ENCODE measurements around the gene PRDM9. TPM values are rescaled to one million over a fixed set of nuclear protein-coding genes. Genes with fewer than 3 reads are reported as not detected.
"Not testable (repeated sequence)": the region's sequence is repeated elsewhere in the genome, so short reads cannot be mapped to it uniquely, and the experiment has no call there.

PRDM9 gene
- polyA plus RNA-seq, 1 of the 3 experiments (the other 2 are of a cell fraction) = not detected

- CTCF ChIA-PET; H3K36me3 ChIP-seq (replicated peaks in 1 of 2; ENCODE audit: control insufficient read depth in 1 of 2, insufficient read depth in 2 of 2, low read length in 1 of 2); H3K79me2 ChIP-seq (ENCODE audit: insufficient read depth); H3K4me3 ChIP-seq (ENCODE audit: low read depth in 2 of 2, low read length in 1 of 2); H3K4me2 ChIP-seq; DNase-seq; H3K9ac ChIP-seq; POLR2A ChIA-PET; H2AFZ ChIP-seq (ENCODE audit: low read depth); H3K27ac ChIP-seq (ENCODE audit: low read depth in 2 of 2, low read length in 1 of 2); H3F3A ChIP-seq (replicated peaks; ENCODE audit: insufficient read depth); H3K9me2 ChIP-seq; H4K20me1 ChIP-seq (ENCODE audit: insufficient read depth); H3K27me3 ChIP-seq (ENCODE audit: insufficient read depth); H3K4me1 ChIP-seq (ENCODE audit: control insufficient read depth in 1 of 2, insufficient read depth in 2 of 2, low read depth in 1 of 2, low read length in 1 of 2); H3K9me3 ChIP-seq: not testable (repeated sequence)
- WGBS (ENCODE audit: low lambda C conversion rate) = 1% methylated on average over 2 of the region's 2 CpGs
- TF ChIP-seq TCF12 (IDR thresholded peaks at IDR 0.05) (peak; percentile 54), JUND (IDR thresholded peaks at IDR 0.05) (0 out of 2 replicates have a peak, but pooled peaks have one; percentile 10), PBX3 (IDR thresholded peaks at IDR 0.05) (peak; percentile 34; the same call in 1 of the 2 replicates)
Measured at GRCh38 chr5:23486227-23486626, 21.2 kb upstream of the PRDM9 start.

- WGBS (ENCODE audit: low lambda C conversion rate) = 0% methylated on average over 1 of the region's 1 CpG
- ChIA-PET CTCF (interaction anchor here (0.6 kb wide), 1 partner anchor 635 kb away, joined by 3 read pairs; no protein-coding TSS in a partner anchor), POLR2A (no interaction called here)
Measured at GRCh38 chr5:23490993-23491392, 16.4 kb upstream of the PRDM9 start.

More at GRCh38 chr5:23490993-23491392, 16.4 kb upstream of the PRDM9 start:
- H3K9me2 ChIP-seq = no peaks in the 10 kb centered on the region
- no peak overlapping the region for H2AFZ ChIP-seq (ENCODE audit: low read depth)
- TF ChIP-seq YY1 (IDR thresholded peaks at IDR 0.05; ENCODE audit: low read depth) (no peak), RCOR1 (IDR thresholded peaks at IDR 0.05; ENCODE audit: low read length) (no peak), SMC3 (IDR thresholded peaks at IDR 0.05; ENCODE audit: low read depth, low read length) (no peak), TAF1 (IDR thresholded peaks at IDR 0.05; ENCODE audit: borderline replicate concordance, low read depth, low read length) (no peak), RAD21 (IDR thresholded peaks at IDR 0.05; ENCODE audit: low read length) (no peak), CHD2 (IDR thresholded peaks at IDR 0.05; ENCODE audit: low read length, partially characterized antibody) (no peak), ELF1 (IDR thresholded peaks at IDR 0.05) (no peak), USF2 (IDR thresholded peaks at IDR 0.05; ENCODE audit: borderline replicate concordance, low read depth, low read length) (no peak), TEAD4 (IDR thresholded peaks at IDR 0.05; ENCODE audit: borderline replicate concordance, insufficient read depth) (no peak), MXI1 (IDR thresholded peaks at IDR 0.05; ENCODE audit: low read depth, low read length) (no peak), FOXJ3 (CRISPR knock-in tag; IDR thresholded peaks at IDR 0.05) (no peak), USF1 (IDR thresholded peaks at IDR 0.05; ENCODE audit: borderline replicate concordance, low read depth) (no peak), IRF3 (IDR thresholded peaks at IDR 0.05; ENCODE audit: low read depth, low read length) (no peak), GATA2 (CRISPR knock-in tag; IDR thresholded peaks at IDR 0.05) (no peak), PBX3 (IDR thresholded peaks at IDR 0.05) (no peak), EP300 (IDR thresholded peaks at IDR 0.05; ENCODE audit: borderline replicate concordance in 1 of 2, low read depth in 1 of 2, low read length in 1 of 2) (no peak), RFX5 (IDR thresholded peaks at IDR 0.05; ENCODE audit: low read length) (no peak), FOSL2 (IDR thresholded peaks at IDR 0.05; ENCODE audit: borderline replicate concordance, low read depth) (no peak), ZBTB33 (IDR thresholded peaks at IDR 0.05; ENCODE audit: borderline replicate concordance, low read depth) (no peak), NFIC (IDR thresholded peaks at IDR 0.05; ENCODE audit: borderline replicate concordance) (no peak)
- H3K27me3 ChIP-seq (ENCODE audit: insufficient read depth) = no peaks in the 10 kb centered on the region
- no peak overlapping the region for H3K27ac ChIP-seq (ENCODE audit: low read depth in 2 of 2, low read length in 1 of 2)
- no peaks in the 10 kb centered on the region for H3K36me3 ChIP-seq (replicated peaks in 1 of 2; ENCODE audit: control insufficient read depth in 1 of 2, insufficient read depth in 2 of 2, low read length in 1 of 2)
- no peaks in the 10 kb centered on the region for H3K4me1 ChIP-seq (ENCODE audit: control insufficient read depth in 1 of 2, insufficient read depth in 2 of 2, low read depth in 1 of 2, low read length in 1 of 2)
- DNase-seq = no peak
- H3F3A ChIP-seq (replicated peaks; ENCODE audit: insufficient read depth) = no peaks in the 10 kb centered on the region
- H4K20me1 ChIP-seq (ENCODE audit: insufficient read depth) = no peaks in the 10 kb centered on the region
- no peaks in the 10 kb centered on the region for H3K79me2 ChIP-seq (ENCODE audit: insufficient read depth)
- no peaks in the 10 kb centered on the region for H3K9me3 ChIP-seq
- no peak overlapping the region for H3K4me3 ChIP-seq (ENCODE audit: low read depth in 2 of 2, low read length in 1 of 2)
- H3K9ac ChIP-seq = no peak overlapping the region
- no peak overlapping the region for H3K4me2 ChIP-seq

Data from SK-N-SH (cell line).